Hepatocyte (in vitro differentiated cells): ENCODE measurements around the gene CPE.

Experiments
- CTCF ChIP-seq: fragments of 200-600 bp; sonication (generic); IDR thresholded peaks from 2 replicates; pipeline ENCODE4 v1.5.1; 2016; ENCODE audit warnings: antibody characterized with exemption, mild to moderate bottlenecking; ENCODE audit not compliant: poor library complexity
- EZH2 ChIP-seq: fragments of 200-600 bp; sonication (generic); IDR thresholded peaks from 2 replicates; pipeline ENCODE4 v1.6.1; 2016; ENCODE audit warnings: antibody characterized with exemption, mild to moderate bottlenecking, borderline replicate concordance
- EZH2phosphoT487 ChIP-seq: fragments of 200-600 bp; sonication (generic); IDR thresholded peaks from one replicate; pipeline ENCODE4 v1.6.1; 2018; ENCODE audit warnings: antibody characterized with exemption, mild to moderate bottlenecking, low read depth, moderate library complexity; ENCODE audit not compliant: unreplicated experiment, severe bottlenecking

GRCh38 chr4:165355900-165356300 is 22.9 kb upstream of the CPE start:
- TF ChIP-seq EZH2 (no peak), CTCF (peak; percentile 70), EZH2phosphoT487 (no peak)
